GM19193 (cell line): Measurements from ENCODE around the gene PUS1.

Experiments
- POLR2A ChIP-seq: IDR thresholded peaks from 4 replicates; pipeline ENCODE4 v1.6.1; 2011; ENCODE audit not compliant: insufficient read depth, insufficient read length; ENCODE audit errors: extremely low read depth

Gene PUS1

DNA sequence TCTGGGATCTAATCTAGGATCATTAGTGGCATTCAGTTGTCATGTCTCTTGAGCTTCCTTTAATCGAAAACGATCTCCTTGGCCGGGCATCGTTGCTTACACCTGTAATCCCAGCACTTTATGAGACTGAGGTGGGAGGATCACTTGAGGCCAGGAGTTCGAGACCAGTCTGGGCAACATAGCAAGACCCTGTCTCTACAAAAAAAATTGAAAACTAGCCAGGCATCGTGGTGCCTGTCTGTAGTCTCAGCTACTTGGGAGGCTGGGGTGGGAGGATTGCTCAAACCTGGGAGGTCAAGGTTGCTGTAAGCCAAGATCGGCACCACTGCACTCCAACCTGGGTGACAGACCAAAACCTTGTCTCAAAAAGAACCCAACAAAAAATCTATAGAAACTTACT is 9.0 kb downstream of the PUS1 start:
- TF ChIP-seq POLR2A = no peak

DNA sequence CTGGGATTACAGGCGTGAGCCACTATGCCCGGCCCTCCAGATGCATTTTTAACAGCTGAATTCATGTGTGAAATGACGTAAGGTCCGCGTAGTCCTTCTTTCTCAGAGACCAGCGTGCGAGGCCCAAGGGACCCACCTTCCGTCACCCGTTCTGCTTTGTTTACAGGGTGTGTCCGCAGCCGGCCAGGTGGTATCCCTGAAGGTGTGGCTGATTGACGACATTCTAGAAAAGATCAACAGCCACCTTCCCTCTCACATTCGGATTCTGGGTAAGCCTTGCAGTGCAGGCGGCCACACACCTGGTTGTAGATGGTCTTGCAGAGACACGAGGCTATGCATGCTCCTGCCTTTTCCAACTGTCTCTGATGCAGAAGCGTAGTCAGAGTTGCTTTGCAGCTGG is 9.9 kb downstream of the PUS1 start:
- TF ChIP-seq POLR2A = no peak

DNA sequence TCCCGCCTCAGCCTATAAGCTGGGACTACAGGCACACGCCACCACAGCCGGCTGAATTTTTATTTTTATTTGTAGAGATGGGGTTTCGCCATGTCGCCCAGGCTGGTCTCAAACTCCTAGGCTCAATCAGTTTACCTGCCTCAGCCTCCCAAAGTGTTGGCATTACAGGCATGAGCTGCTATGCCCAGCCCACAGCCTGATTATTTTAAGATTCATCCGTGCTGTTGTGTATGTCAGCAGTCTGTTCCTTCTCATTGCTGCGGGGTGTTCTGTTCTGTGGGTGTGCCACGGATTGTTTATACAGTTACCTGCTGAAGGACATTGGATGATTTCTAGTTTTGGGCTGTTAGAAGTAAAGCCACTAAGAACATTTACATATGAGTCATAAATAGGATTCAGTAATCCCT is 11.1 kb downstream of the PUS1 start:
- TF ChIP-seq POLR2A = no peak

DNA sequence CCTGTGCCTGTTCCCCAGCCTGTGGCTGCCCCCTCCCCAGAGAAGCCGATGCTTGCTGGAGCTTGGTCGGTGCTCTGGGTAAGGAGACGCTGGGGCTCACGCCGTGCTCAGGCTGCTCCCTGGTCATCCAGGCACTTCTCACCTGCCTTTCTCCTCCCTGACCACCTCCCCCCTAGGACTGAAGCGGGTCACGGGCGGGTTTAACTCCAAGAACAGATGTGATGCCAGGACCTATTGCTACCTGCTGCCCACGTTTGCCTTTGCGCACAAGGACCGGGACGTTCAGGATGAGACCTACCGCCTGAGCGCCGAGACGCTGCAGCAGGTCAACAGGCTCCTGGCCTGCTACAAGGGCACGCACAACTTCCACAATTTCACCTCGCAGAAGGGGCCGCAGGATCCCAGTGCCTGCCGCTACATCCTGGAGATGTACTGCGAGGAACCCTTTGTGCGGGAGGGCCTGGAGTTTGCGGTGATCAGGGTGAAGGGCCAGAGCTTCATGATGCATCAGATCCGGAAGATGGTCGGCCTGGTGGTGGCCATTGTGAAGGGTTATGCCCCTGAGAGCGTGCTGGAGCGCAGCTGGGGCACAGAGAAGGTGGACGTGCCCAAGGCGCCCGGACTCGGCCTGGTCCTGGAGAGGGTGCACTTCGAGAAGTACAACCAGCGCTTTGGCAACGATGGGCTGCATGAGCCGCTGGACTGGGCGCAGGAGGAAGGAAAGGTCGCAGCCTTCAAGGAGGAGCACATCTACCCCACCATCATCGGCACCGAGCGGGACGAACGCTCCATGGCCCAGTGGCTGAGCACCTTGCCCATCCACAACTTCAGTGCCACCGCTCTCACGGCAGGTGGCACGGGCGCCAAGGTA is 12.3 kb downstream of the PUS1 start:
- no peak for TF ChIP-seq POLR2A

DNA sequence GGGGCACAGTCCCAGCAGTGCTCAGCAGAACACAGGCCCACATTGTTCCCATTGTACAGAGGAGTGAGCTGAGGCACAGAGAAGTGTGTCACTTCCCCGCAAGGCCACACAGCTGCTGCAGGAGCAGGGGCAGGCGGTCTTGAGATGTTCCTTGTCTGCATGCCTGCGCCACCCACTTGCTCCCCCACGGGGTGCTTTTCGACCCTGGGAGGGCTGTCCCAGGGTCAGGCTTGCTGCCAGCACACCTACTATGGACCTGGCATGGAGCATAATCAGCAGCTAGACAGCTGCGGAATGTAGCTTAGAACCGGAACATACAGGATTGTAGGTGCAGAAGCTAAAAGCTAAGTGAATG is 12.9 kb downstream of the PUS1 start:
- TF ChIP-seq POLR2A = no peak

DNA sequence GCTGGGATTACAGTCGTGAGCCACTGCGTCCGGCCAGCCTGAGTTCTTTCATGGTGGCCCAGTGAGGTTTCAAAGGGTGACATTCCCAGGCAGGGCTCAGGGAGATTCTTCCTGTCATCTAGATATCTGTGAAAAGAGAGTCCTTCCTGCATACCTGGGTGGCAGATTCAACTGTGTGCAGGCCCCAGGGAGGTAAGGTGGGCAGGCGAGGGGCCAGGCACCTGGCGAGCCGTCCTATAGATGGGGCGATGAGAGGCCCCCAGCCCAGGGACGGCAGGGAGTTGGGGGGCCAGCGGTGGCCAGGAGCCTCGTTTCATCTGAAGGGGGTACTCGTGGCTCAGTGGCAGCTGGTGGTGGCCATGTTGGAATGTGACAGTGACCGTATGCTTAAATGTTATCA is 13.6 kb downstream of the PUS1 start:
- TF ChIP-seq POLR2A = no peak

DNA sequence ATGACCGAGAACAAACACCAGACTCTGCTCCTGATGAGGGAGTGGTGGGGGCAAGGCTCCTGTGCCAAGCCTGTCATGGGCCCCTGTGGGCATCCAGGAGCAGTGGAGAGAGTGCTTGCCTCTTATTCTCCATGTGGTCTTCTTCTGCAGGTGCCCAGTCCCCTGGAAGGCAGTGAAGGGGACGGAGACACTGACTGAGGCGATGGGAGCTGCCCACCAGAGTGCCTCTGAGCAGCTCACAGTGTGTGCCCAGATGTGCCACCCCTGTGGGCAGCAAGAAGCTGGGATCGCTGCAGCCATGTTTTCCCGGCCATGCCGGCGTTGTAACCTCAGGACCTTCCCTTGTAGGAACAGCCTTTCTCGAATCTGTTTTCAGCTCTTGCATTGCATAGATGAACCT is 14.3 kb downstream of the PUS1 start:
- no peak for TF ChIP-seq POLR2A

DNA sequence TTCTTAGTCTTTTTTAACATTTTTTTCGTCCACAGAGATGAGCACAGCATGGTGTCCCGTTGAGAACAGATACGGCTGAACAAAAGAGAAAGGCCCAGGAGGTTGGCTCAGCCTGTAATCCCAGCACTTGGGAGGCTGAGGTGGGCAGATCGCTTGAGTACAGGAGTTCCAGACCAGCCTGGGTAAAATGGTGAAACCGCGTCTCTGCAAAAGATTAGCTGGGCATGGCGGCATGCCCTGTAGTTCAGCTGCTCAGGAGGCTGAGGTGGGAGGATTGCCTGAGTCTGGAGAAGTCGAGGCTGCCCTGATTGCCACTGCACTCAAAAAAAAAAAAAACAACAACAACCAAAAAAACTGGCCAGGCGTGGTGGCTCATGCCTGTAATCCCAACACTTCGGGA is 14.8 kb downstream of the PUS1 start:
- TF ChIP-seq POLR2A = no peak

DNA sequence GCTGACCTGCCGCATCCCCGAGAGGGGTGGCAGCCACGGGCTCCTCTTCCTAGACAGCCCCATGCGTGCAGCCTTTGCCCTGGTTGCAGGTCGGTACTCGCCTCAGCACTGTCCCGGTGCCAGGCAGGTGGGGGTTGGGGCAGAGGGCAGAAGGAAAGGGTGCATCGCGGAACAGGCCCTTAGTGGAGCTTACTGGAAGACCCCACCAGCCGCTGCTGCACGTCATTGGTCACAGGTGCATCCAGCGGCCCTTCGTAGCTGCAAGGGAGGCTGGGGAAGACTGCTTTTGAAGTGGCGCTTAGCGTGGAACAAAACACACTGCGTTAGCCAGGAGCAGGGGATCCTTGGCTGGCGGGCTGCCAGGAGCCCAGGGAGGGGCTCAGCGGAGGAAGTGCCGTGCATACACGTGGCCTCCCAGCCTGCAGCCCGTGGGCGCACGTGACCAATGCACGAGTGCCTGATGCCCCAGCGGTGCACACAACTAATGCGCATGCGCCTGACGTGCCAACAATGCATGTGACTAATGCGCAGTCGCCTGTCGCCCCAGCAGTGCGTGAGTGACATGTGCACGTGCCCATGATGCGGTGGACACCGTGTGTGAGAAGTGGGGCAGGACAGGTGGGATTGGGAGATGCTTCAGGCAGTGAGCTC is 15.7 kb downstream of the PUS1 start:
- TF ChIP-seq POLR2A = no peak

DNA sequence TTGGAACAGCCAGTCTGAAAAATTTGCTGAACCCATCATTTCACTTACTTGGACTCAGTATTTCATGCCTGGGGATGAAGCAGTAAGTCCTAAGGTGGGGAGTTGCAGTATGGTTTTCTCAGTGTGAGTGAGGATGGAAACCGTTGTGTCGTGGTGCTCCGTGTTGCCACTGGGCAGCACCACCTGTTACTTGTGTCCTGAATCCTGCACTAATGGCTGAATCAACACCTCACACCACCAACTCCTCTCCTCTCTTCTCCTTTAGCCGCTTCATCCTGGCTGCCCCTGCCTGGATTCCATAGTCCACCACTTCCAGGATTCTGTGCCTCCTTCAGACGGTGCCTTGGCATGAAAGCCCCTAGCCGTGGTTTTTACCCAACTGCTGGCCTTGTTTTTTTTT is 17.7 kb downstream of the PUS1 start:
- no peak for TF ChIP-seq POLR2A

DNA sequence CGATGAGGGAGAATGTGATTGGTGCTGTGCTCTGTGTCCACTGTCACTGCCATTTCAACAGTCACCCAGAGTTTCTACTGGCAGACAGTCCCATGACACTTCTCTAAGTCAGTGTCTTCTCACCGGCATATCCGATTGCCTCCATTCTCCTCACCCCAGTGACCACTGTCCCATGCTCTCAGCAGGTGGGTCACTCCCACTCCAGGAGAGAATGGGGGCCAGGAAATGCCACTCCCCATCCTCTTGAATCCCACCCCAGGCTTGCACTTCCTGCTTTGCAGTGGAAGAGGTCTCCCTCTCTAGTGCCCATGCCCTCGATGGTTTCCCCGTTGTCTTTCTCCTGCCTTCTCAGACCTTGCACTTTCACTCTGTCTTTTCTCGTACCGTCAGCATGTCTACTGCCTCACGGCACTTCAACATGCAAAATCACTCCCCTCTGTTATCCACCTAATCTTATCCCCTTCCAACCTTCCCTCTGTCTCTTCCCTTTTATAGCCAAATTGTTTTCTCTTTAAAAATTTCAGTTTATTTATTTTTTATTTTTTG is 18.5 kb downstream of the PUS1 start:
- TF ChIP-seq POLR2A = no peak

DNA sequence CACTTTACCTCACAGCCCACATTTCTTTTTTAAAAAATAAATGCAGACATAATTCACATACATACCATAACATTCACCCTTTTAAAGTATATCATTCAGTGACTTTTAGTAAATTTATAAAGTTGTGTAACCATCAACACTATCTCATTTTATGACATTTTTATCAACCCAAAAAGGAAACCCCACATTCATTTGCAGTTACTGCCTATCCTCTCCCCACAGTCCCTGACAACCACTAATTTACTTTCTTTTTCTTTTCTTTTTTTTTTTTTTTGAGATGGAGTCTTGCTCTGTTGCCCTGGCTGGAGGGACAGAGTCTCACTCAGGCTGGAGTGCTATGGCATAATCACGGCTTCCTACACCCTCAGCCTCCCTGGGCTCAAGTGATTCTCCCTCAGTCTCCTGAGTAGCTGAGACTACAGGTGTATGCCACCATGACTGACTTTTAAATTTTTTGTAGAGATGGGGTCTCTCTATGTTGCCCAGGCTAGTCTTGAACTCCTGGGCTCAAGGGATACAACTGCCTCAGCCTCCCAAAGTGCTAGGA is 19.2 kb downstream of the PUS1 start:
- no peak for TF ChIP-seq POLR2A

DNA sequence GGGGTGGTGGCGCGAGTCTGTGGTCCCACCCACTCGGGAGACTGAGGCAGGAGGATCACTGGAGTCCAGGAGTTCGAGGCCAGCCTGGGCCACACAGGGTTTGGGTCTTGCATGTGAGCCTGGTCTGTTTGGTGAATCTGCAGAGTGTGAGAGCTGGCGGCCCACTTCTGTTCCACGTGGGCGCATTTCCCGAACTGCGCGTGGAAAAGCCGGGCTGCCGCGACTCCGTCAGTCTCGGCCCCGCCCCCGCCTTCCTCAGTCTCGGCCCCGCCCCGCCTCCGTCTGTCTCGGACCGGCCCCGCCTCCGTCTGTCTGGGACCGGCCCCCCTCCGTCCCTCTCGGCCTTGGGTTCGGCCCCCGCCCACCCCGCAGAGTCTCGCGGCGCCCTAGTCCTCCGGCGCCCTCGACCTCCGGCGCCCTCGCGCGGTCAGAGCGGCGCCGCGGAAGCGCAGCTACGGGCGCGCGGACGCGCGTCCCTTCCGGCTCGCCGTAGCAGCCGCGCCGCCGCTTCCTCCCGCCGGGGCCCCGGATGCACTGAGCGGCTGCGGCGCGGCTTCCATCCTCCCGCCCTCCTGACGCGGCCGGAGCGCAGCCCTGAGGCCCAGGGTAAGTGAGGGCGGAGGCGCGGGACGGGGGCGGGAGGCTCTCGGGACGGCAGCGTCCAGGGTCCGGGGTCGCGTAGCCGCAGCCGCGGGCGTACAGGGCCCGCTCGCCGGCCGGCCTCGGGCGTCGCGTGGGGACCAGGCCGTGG is 20.5 kb downstream of the PUS1 start, which contains the start of gene EP400:
Gene EP400, plus strand, starts transcription at position 512 of the 751 bp plus-strand sequence. CDS start 10,678 bp downstream, outside the sequence.
- TF ChIP-seq POLR2A = peak; percentile 80

DNA sequence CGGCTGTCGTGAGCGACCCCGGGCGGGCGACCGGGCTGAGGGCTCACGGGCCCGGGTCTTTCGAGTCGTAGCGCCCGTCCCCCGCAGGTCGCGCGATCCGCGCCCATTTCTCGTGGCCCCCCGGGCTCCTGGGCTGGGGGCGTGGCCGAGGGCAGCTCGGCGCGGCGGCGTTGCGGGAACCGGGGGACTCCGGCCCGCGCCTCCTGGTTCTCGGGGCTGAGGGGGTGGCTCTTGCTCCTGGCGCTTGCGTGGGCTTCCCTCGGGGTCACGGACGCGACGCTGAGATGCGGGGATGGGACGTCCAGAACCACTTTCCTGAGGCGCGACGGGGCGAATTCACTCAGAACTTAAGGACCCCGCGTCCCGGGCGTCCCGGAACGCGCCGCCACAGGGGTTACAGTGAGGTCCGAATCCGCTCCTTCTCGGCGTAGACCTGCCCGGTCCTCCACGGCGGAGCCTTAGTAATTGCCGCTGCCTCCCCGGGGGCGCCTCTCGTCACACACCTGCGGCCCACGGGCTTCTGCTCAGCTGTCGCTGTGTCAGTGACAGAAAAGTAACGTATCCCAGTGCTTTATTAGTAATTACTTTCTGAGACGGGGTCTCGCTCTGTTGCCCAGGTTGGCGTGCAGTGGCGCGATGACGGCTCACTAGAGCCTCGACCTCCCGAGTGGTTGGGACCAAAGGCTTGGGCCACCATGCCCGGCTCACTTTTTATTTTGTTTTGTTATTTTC is 21.3 kb downstream of the PUS1 start:
- no peak for TF ChIP-seq POLR2A

DNA sequence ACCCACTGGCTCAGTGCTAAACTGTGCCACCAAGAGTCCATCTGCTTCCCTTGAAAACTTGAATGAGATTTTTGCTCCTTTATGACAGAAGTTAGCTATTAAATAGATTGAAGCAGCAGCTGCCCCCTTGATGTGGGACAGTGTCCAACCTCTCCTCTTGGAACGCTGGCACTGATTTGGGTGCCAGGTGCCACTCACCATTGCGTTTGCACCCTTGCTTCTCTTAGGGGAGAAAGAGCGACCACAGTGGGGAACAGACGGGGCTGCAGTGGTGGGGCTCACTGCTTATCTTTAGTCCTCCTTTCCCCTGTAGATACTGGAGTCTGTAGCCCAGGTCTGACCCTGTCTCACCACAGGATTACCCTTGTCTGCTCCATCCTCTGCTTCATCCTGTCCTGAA is 30.0 kb downstream of the PUS1 start:
- TF ChIP-seq POLR2A = no peak
